Uterus (tissue), 4 donors: Measurements from ENCODE around the gene RPS6KA2. TPM values are rescaled to one million over a fixed set of nuclear protein-coding genes. Genes with fewer than 3 reads are reported as not detected.

Experiments used
- DNase-seq, 2 donors: peaks; one replicate each; pipeline ENCODE4 v3.0.0-alpha.2; 2019 to 2020
- H3K27ac ChIP-seq, 2 donors: fragments of 200-600 bp; sonication (generic); 1 replicate in 1 of 2; 2 replicates in 1 of 2; pipeline ENCODE4 v1.5.1; 2016 to 2018
- H3K27me3 ChIP-seq, 2 donors: fragments of 200-600 bp; sonication (generic); one replicate each; pipeline ENCODE4 v1.5.1; 2018 to 2019; ENCODE audit warnings: control low read depth in 1 of 2
- H3K36me3 ChIP-seq, 2 donors: fragments of 200-600 bp; sonication (generic); one replicate each; pipeline ENCODE4 v1.5.1; 2019; ENCODE audit warnings: control low read depth in 1 of 2
- H3K4me1 ChIP-seq, 2 donors: fragments of 200-600 bp; sonication (generic); one replicate each; pipeline ENCODE4 v1.5.1; 2018 to 2019; ENCODE audit warnings: control low read depth in 1 of 2
- H3K4me3 ChIP-seq, 2 donors: fragments of 200-600 bp; sonication (generic); 1 replicate in 1 of 2; 2 replicates in 1 of 2; pipeline ENCODE4 v1.5.1; 2018 to 2019; ENCODE audit warnings: mild to moderate bottlenecking in 1 of 2
- H3K9me3 ChIP-seq, 2 donors: fragments of 200-600 bp; sonication (generic); one replicate each; pipeline ENCODE4 v1.5.1; 2019; ENCODE audit warnings: control low read depth in 1 of 2
- CTCF ChIP-seq, 4 experiments: fragments of 200-600 bp in 2 of 4; fragments of 450-650 bp in 2 of 4; sonication (generic) in 2 of 4; IDR thresholded peaks; one replicate each; pipeline ENCODE4 v1.5.1; 2016 to 2019; ENCODE audit warnings: antibody characterized with exemption in 4 of 4, mild to moderate bottlenecking in 2 of 4, moderate library complexity in 1 of 4
- POLR2A ChIP-seq, 2 donors: fragments of 450-650 bp; IDR thresholded peaks; one replicate each; pipeline ENCODE4 v1.6.1; 2016; ENCODE audit warnings: antibody characterized with exemption in 2 of 2, mild to moderate bottlenecking in 1 of 2, moderate library complexity in 1 of 2
- intact Hi-C: fragments of 100-400 bp; cut with DNase I; formaldehyde crosslinking; loops from one replicate; pipeline ENCODE4 v1.15.1; 2023; ENCODE audit warnings: low total_unique reads
- total RNA-seq, 4 donors: library from RNA; depleted of rRNA in 3 of 4; stranded (reverse); fragments of >200 nt in 3 of 4; gene quantifications; one replicate each; pipeline versions ENCODE4 v1.1.0 to v1.2.4, GENCODE V29; 2014 to 2023
- donor health status: DM: yes; HTN: yes; CAD: no.

The RPS6KA2 gene
- total RNA-seq, 4 donors from 2014 or later: 34.0 to 78.4 (median 55.8) TPM

GRCh38 chr6:166664135-166664534, 37.1 kb upstream of the RPS6KA2 start:
- no peak overlapping the region for H3K4me3 ChIP-seq
- intact Hi-C loops: no loop called here
- no peaks in the 10 kb centered on the region for H3K4me1 ChIP-seq
- no peak overlapping the region for H3K27ac ChIP-seq
- no peaks in the 10 kb centered on the region for H3K36me3 ChIP-seq
- H3K9me3 ChIP-seq: no peaks in the 10 kb centered on the region
- TF ChIP-seq POLR2A (IDR thresholded peaks at IDR 0.05): no peak
- TF ChIP-seq CTCF (IDR thresholded peaks at IDR 0.05): no peak
- DNase-seq: no peak
- H3K27me3 ChIP-seq: no peaks in the 10 kb centered on the region

GRCh38 chr6:166663568-166663967, 36.5 kb upstream of the RPS6KA2 start:
- DNase-seq: no peak
- intact Hi-C loops: no loop called here
- Histone ChIP-seq H3K27ac (no peak overlapping the region), H3K36me3 (no peaks in the 10 kb centered on the region), H3K27me3 (no peaks in the 10 kb centered on the region), H3K9me3 (no peaks in the 10 kb centered on the region), H3K4me3 (no peak overlapping the region), H3K4me1 (no peaks in the 10 kb centered on the region)
- TF ChIP-seq CTCF (IDR thresholded peaks at IDR 0.05) (no peak), POLR2A (IDR thresholded peaks at IDR 0.05) (no peak)

- Histone ChIP-seq H3K36me3 (no peaks in the 10 kb centered on the region), H3K4me1 (no peaks in the 10 kb centered on the region), H3K27me3 (no peaks in the 10 kb centered on the region), H3K9me3 (no peaks in the 10 kb centered on the region), H3K27ac (no peak overlapping the region), H3K4me3 (no peak overlapping the region)
- intact Hi-C loops: no loop called here
- TF ChIP-seq POLR2A (IDR thresholded peaks at IDR 0.05) (no peak), CTCF (IDR thresholded peaks at IDR 0.05) (no peak)
- no peak for DNase-seq
These were observed 35.6 kb upstream of the RPS6KA2 start for GRCh38 chr6:166662690-166663089.

GRCh38 chr6:166661327-166662085, 34.5 kb upstream of the RPS6KA2 start:
- Histone ChIP-seq H3K27me3 (no peaks in the 10 kb centered on the region), H3K9me3 (no peaks in the 10 kb centered on the region), H3K36me3 (no peaks in the 10 kb centered on the region), H3K4me3 (no peak overlapping the region), H3K27ac (no peak overlapping the region), H3K4me1 (no peaks in the 10 kb centered on the region)
- intact Hi-C loops: no loop called here
- DNase-seq: no peak
- TF ChIP-seq POLR2A (IDR thresholded peaks at IDR 0.05): no peak
- no peak for TF ChIP-seq CTCF (IDR thresholded peaks at IDR 0.05)

GRCh38 chr6:166660157-166660688, 33.2 kb upstream of the RPS6KA2 start:
- no peak overlapping the region for H3K27ac ChIP-seq
- no peaks in the 10 kb centered on the region for H3K4me1 ChIP-seq
- H3K36me3 ChIP-seq: no peaks in the 10 kb centered on the region
- H3K27me3 ChIP-seq: no peaks in the 10 kb centered on the region
- intact Hi-C loops: no loop called here
- no peaks in the 10 kb centered on the region for H3K9me3 ChIP-seq
- TF ChIP-seq POLR2A (IDR thresholded peaks at IDR 0.05): no peak
- TF ChIP-seq CTCF (IDR thresholded peaks at IDR 0.05): no peak
- H3K4me3 ChIP-seq: no peak overlapping the region
- DNase-seq: no peak
